ENCODE data around the gene COA4. TPM values are rescaled to one million over a fixed set of nuclear protein-coding genes. Genes with fewer than 3 reads are reported as not detected.

The COA4 gene
- 76.4 and 88.0 TPM in 2 replicates for total RNA-seq

GRCh38 chr11:73876424-73877310 is at the start of gene COA4, which contains the start of gene PAAF1:
Gene COA4, minus strand, starts transcription at chr11:73876846. Its CDS starts 3,468 bp downstream, at chr11:73873378.
Gene PAAF1, plus strand, starts transcription at chr11:73876999. Its CDS starts 23 bp downstream, at chr11:73877022.

Other genes starting within 250 kb of the COA4 start
- 0.74 and 0.85 TPM in 2 replicates for gene PLEKHB1, start 230.3 kb downstream of the COA4 start, total RNA-seq
- gene RAB6A, start 115.8 kb downstream of the COA4 start, total RNA-seq = 79.5 and 86.5 TPM in 2 replicates
- 21.9 and 26.7 TPM in 2 replicates for gene MRPL48, start 89.0 kb downstream of the COA4 start, total RNA-seq
- 5.8 and 9.9 TPM in 2 replicates for gene PAAF1, start 153 bp upstream of the COA4 start, total RNA-seq
- not detected in 2 replicates for gene DNAJB13, start 74.2 kb upstream of the COA4 start, total RNA-seq
- 0.37 and 0.57 TPM in 2 replicates for gene UCP2, start 106.0 kb upstream of the COA4 start, total RNA-seq
- gene UCP3, start 132.2 kb upstream of the COA4 start, total RNA-seq = 0.14 and 0.55 TPM in 2 replicates